PC-9 (cell line): Measurements from ENCODE around the gene HYDIN.
"Not testable (repeated sequence)": the region's sequence is repeated elsewhere in the genome, so short reads cannot be mapped to it uniquely, and the experiment has no call there.

Source experiments
- CTCF ChIP-seq: fragments of 200-600 bp; sonication (generic); conservative IDR thresholded peaks from 2 replicates; pipeline ENCODE4 v1.6.1; 2017; ENCODE audit warnings: mixed run types, antibody characterized with exemption, mild to moderate bottlenecking, moderate library complexity
- EZH2 ChIP-seq: fragments of 200-600 bp; sonication (generic); IDR thresholded peaks from 2 replicates; pipeline ENCODE4 v1.8.0; 2017; ENCODE audit warnings: antibody characterized with exemption, low read depth

GRCh38 chr16:70984675-70985074, 245.8 kb downstream of the HYDIN start:
- TF ChIP-seq CTCF, EZH2: not testable (repeated sequence)
